Keratinocyte (primary cell): ENCODE measurements around the gene NFASC.

Source experiments
- EZH2 ChIP-seq: IDR thresholded peaks from one replicate; pipeline ENCODE4 v1.6.1; 2012; ENCODE audit warnings: inconsistent platforms, mild to moderate bottlenecking, low read length, moderate library complexity
- TF ChIP-seq, protein P1 (sequence below), 3 experiments: IDR thresholded peaks in 1 of 3; conservative IDR thresholded peaks in 1 of 3; optimal IDR thresholded peaks in 1 of 3; 2 replicates in 2 of 3; 3 replicates in 1 of 3; pipeline versions ENCODE3 to v1.5.1; 2011; ENCODE audit warnings: low read length in 3 of 3, mild to moderate bottlenecking in 3 of 3, moderate library complexity in 2 of 3, control low read depth in 1 of 3, inconsistent platforms in 1 of 3; ENCODE audit not compliant: insufficient read depth in 2 of 3; ENCODE audit errors: extremely low read depth in 1 of 3

DNA sequence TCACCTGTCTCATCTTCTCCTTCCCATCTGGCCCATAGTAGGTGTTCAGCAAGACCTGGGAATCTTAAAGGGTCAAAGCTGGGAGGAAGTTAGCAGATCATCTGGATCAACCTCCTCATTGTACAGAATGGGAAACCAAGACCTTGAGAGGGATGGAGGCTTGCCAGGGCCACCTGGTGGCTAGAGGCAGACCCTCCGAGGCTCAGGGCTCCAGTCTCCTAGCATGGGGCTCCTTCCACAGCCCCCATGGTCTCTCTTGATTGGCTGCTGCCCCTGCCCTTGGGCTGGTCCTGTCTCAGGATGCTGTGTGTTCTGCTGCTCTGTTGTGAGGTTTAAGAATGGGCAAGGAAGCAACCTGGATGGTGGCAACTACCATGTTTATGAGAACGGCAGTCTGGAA is 103.7 kb downstream of the NFASC start:
- TF ChIP-seq, protein P1, sequence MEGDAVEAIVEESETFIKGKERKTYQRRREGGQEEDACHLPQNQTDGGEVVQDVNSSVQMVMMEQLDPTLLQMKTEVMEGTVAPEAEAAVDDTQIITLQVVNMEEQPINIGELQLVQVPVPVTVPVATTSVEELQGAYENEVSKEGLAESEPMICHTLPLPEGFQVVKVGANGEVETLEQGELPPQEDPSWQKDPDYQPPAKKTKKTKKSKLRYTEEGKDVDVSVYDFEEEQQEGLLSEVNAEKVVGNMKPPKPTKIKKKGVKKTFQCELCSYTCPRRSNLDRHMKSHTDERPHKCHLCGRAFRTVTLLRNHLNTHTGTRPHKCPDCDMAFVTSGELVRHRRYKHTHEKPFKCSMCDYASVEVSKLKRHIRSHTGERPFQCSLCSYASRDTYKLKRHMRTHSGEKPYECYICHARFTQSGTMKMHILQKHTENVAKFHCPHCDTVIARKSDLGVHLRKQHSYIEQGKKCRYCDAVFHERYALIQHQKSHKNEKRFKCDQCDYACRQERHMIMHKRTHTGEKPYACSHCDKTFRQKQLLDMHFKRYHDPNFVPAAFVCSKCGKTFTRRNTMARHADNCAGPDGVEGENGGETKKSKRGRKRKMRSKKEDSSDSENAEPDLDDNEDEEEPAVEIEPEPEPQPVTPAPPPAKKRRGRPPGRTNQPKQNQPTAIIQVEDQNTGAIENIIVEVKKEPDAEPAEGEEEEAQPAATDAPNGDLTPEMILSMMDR (optimal IDR thresholded peaks at IDR 0.05 in 1 of 3, IDR thresholded peaks at IDR 0.05 in 1 of 3, conservative IDR thresholded peaks at IDR 0.05 in 1 of 3; ENCODE audit: extremely low read depth in 1 of 3, insufficient read depth in 2 of 3, low read length in 3 of 3): no peak
- no peak for TF ChIP-seq EZH2
